Neural cell (in vitro differentiated cells): ENCODE results near the gene POLR1E.
"Not testable (repeated sequence)": the region's sequence is repeated elsewhere in the genome, so short reads cannot be mapped to it uniquely, and the experiment has no call there.

Source experiments
- EP300 ChIP-seq: fragments of 450-650 bp; conservative IDR thresholded peaks from 2 replicates; pipeline ENCODE4 v1.6.1; 2014; ENCODE audit warnings: antibody characterized with exemption, mild to moderate bottlenecking, moderate library complexity; ENCODE audit not compliant: poor library complexity, severe bottlenecking
- EZH2 ChIP-seq: fragments of 200-600, 300-800 bp; shearing (Covaris generic), sonication (generic); IDR thresholded peaks from 2 replicates; pipeline ENCODE4 v1.6.1; 2014; ENCODE audit warnings: antibody characterized with exemption, low read length, borderline replicate concordance, mild to moderate bottlenecking; ENCODE audit not compliant: insufficient read depth, poor library complexity, severe bottlenecking
- MXI1 ChIP-seq: fragments of 450-650 bp; conservative IDR thresholded peaks from 2 replicates; pipeline ENCODE4 v1.6.1; 2014; ENCODE audit warnings: antibody characterized with exemption, mild to moderate bottlenecking; ENCODE audit not compliant: poor library complexity, severe bottlenecking
- POLR2AphosphoS5 ChIP-seq: IDR thresholded peaks from 2 replicates; pipeline ENCODE4 v1.6.1; 2012
- SMC3 ChIP-seq: fragments of 450-650 bp; conservative IDR thresholded peaks from 2 replicates; pipeline ENCODE4 v1.6.1; 2014; ENCODE audit warnings: antibody characterized with exemption, mild to moderate bottlenecking, moderate library complexity; ENCODE audit not compliant: poor library complexity
- TAF1 ChIP-seq: IDR thresholded peaks from 2 replicates; pipeline ENCODE4 v1.6.1; 2012; ENCODE audit warnings: low read depth
- TF ChIP-seq, protein P1 (sequence below): fragments of 450-650 bp; IDR thresholded peaks from 2 replicates; pipeline ENCODE4 v1.5.1; 2014; ENCODE audit warnings: antibody characterized with exemption, mild to moderate bottlenecking, moderate library complexity; ENCODE audit not compliant: poor library complexity, severe bottlenecking
- TF ChIP-seq, protein P2 (sequence below): IDR thresholded peaks from 2 replicates; pipeline ENCODE4 v1.6.1; 2012; ENCODE audit warnings: borderline replicate concordance

DNA sequence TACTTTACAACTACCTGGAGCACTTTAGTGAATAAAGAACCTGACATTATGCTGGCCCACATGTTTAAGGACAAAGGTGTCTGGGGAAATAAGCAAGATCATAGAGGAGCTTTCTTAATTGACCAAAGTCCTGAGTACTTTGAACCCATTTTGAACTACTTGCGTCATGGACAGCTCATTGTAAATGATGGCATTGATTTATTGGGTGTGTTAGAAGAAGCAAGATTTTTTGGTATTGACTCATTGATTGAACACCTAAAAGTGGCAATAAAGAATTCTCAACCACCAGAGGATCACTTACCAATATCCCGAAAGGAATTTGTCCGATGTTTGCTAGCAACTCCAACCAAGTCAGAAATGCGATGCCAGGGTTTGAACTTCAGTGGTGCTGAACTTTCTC lies 8.3 kb upstream of the POLR1E start:
- TF ChIP-seq EZH2, SMC3, POLR2AphosphoS5, MXI1, EP300, TAF1: not testable (repeated sequence)
- TF ChIP-seq, protein P1, sequence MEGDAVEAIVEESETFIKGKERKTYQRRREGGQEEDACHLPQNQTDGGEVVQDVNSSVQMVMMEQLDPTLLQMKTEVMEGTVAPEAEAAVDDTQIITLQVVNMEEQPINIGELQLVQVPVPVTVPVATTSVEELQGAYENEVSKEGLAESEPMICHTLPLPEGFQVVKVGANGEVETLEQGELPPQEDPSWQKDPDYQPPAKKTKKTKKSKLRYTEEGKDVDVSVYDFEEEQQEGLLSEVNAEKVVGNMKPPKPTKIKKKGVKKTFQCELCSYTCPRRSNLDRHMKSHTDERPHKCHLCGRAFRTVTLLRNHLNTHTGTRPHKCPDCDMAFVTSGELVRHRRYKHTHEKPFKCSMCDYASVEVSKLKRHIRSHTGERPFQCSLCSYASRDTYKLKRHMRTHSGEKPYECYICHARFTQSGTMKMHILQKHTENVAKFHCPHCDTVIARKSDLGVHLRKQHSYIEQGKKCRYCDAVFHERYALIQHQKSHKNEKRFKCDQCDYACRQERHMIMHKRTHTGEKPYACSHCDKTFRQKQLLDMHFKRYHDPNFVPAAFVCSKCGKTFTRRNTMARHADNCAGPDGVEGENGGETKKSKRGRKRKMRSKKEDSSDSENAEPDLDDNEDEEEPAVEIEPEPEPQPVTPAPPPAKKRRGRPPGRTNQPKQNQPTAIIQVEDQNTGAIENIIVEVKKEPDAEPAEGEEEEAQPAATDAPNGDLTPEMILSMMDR = not testable (repeated sequence)
- TF ChIP-seq, protein P2, sequence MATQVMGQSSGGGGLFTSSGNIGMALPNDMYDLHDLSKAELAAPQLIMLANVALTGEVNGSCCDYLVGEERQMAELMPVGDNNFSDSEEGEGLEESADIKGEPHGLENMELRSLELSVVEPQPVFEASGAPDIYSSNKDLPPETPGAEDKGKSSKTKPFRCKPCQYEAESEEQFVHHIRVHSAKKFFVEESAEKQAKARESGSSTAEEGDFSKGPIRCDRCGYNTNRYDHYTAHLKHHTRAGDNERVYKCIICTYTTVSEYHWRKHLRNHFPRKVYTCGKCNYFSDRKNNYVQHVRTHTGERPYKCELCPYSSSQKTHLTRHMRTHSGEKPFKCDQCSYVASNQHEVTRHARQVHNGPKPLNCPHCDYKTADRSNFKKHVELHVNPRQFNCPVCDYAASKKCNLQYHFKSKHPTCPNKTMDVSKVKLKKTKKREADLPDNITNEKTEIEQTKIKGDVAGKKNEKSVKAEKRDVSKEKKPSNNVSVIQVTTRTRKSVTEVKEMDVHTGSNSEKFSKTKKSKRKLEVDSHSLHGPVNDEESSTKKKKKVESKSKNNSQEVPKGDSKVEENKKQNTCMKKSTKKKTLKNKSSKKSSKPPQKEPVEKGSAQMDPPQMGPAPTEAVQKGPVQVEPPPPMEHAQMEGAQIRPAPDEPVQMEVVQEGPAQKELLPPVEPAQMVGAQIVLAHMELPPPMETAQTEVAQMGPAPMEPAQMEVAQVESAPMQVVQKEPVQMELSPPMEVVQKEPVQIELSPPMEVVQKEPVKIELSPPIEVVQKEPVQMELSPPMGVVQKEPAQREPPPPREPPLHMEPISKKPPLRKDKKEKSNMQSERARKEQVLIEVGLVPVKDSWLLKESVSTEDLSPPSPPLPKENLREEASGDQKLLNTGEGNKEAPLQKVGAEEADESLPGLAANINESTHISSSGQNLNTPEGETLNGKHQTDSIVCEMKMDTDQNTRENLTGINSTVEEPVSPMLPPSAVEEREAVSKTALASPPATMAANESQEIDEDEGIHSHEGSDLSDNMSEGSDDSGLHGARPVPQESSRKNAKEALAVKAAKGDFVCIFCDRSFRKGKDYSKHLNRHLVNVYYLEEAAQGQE = not testable (repeated sequence)
